Gastroesophageal sphincter (tissue), 3 donors: ENCODE results near the gene DPYD.

Experiments
- CTCF ChIP-seq, 4 experiments: fragments of 200-600 bp in 2 of 4; fragments of 450-650 bp in 2 of 4; sonication (generic) in 1 of 4; IDR thresholded peaks; one replicate each; pipeline ENCODE4 v1.5.1; 2017 to 2019; ENCODE audit warnings: antibody characterized with exemption in 4 of 4, mild to moderate bottlenecking in 2 of 4, moderate library complexity in 2 of 4
- EP300 ChIP-seq: sonication (generic); formaldehyde crosslinking; IDR thresholded peaks from one replicate; pipeline ENCODE4 v1.6.1; 2017; ENCODE audit warnings: antibody characterized with exemption, mild to moderate bottlenecking
- POLR2A ChIP-seq, 2 donors: fragments of 450-650 bp; IDR thresholded peaks; one replicate each; pipeline ENCODE4 v1.6.1; 2017; ENCODE audit warnings: antibody characterized with exemption in 2 of 2, mild to moderate bottlenecking in 2 of 2, moderate library complexity in 1 of 2

GRCh38 chr1:97739596-97740103, 181.2 kb downstream of the DPYD start:
- TF ChIP-seq POLR2A (IDR thresholded peaks at IDR 0.05) (no peak), CTCF (IDR thresholded peaks at IDR 0.05) (no peak), EP300 (no peak)
